ENCODE data around the gene TMEM273. TPM values are rescaled to one million over a fixed set of nuclear protein-coding genes. Genes with fewer than 3 reads are reported as not detected.

Gene TMEM273
- total RNA-seq, 1 donor from 2014 or later: not detected

DNA sequence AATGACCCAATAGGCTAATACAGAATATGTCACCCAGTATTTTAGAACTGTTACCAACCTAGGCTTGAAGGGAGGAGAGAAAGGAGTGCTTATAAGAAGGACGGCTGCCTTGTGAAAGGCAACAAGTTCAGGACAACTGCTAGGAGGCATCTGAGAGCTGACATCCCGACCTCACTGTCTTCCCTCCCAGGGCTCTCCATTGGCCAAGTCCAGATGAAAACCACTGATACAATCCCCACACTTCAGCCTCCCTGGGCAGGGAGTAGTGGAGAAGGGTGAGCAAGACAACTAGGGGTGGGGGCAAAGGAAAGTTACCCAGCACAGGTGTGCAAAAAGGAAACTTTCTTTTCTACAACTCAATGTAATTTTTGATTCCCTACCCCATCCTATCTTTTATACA lies 29.5 kb upstream of the TMEM273 start:
- Mint-ChIP-seq H3K4me3 (ENCODE audit: unreplicated experiment) (no peak overlapping the region), H3K4me1 (ENCODE audit: unreplicated experiment) (no peaks in the 10 kb centered on the region), H3K36me3 (ENCODE audit: unreplicated experiment) (no peaks in the 10 kb centered on the region), H3K9me3 (ENCODE audit: unreplicated experiment) (no peaks in the 10 kb centered on the region), H3K27ac (ENCODE audit: unreplicated experiment) (no peak overlapping the region), H3K27me3 (ENCODE audit: unreplicated experiment) (peaks cover 30% of the 10 kb centered on the region)
- DNase-seq (ENCODE audit: extremely low spot score, unreplicated experiment): no peak
- TF ChIP-seq, protein P1, sequence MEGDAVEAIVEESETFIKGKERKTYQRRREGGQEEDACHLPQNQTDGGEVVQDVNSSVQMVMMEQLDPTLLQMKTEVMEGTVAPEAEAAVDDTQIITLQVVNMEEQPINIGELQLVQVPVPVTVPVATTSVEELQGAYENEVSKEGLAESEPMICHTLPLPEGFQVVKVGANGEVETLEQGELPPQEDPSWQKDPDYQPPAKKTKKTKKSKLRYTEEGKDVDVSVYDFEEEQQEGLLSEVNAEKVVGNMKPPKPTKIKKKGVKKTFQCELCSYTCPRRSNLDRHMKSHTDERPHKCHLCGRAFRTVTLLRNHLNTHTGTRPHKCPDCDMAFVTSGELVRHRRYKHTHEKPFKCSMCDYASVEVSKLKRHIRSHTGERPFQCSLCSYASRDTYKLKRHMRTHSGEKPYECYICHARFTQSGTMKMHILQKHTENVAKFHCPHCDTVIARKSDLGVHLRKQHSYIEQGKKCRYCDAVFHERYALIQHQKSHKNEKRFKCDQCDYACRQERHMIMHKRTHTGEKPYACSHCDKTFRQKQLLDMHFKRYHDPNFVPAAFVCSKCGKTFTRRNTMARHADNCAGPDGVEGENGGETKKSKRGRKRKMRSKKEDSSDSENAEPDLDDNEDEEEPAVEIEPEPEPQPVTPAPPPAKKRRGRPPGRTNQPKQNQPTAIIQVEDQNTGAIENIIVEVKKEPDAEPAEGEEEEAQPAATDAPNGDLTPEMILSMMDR (IDR thresholded peaks at IDR 0.05): no peak

- H3K27ac Mint-ChIP-seq (ENCODE audit: unreplicated experiment): no peak overlapping the region
- H3K4me3 Mint-ChIP-seq (ENCODE audit: unreplicated experiment): no peak overlapping the region
- no peaks in the 10 kb centered on the region for H3K4me1 Mint-ChIP-seq (ENCODE audit: unreplicated experiment)
- H3K36me3 Mint-ChIP-seq (ENCODE audit: unreplicated experiment): no peaks in the 10 kb centered on the region
- H3K27me3 Mint-ChIP-seq (ENCODE audit: unreplicated experiment): peaks cover 25% of the 10 kb centered on the region
- TF ChIP-seq, protein P1 (IDR thresholded peaks at IDR 0.05): no peak
- DNase-seq (ENCODE audit: extremely low spot score, unreplicated experiment): no peak
- no peaks in the 10 kb centered on the region for H3K9me3 Mint-ChIP-seq (ENCODE audit: unreplicated experiment)
Measured at GRCh38 chr10:49213211-49213610, 25.0 kb upstream of the TMEM273 start.

GRCh38 chr10:49212783-49213182 lies 24.6 kb upstream of the TMEM273 start:
- TF ChIP-seq, protein P1 (IDR thresholded peaks at IDR 0.05): no peak
- Mint-ChIP-seq H3K36me3 (ENCODE audit: unreplicated experiment) (no peaks in the 10 kb centered on the region), H3K9me3 (ENCODE audit: unreplicated experiment) (no peaks in the 10 kb centered on the region), H3K27me3 (ENCODE audit: unreplicated experiment) (peaks cover 25% of the 10 kb centered on the region), H3K4me1 (ENCODE audit: unreplicated experiment) (no peaks in the 10 kb centered on the region), H3K4me3 (ENCODE audit: unreplicated experiment) (no peak overlapping the region), H3K27ac (ENCODE audit: unreplicated experiment) (no peak overlapping the region)
- no peak for DNase-seq (ENCODE audit: extremely low spot score, unreplicated experiment)

DNA sequence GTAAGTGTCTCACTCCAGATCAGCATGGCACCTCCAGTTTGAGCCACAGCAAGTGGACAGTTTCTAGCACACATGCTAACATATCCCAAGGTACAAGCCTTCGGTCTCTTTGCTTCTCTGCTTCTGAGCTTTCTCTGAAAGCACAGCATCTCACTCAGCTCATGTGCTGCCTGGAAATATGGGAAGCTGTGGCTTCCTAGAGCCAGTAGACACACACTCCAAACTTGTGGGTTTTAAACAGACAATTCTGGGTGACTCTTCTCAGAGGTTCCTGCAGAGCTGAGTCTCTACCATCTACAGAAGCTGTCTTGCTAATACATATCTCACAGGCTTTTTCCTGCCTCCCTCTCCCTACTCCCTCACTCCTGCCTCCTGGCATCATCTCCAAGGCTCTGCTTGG lies 23.9 kb upstream of the TMEM273 start:
- no peaks in the 10 kb centered on the region for H3K36me3 Mint-ChIP-seq (ENCODE audit: unreplicated experiment)
- H3K27ac Mint-ChIP-seq (ENCODE audit: unreplicated experiment): no peak overlapping the region
- no peak overlapping the region for H3K4me3 Mint-ChIP-seq (ENCODE audit: unreplicated experiment)
- H3K9me3 Mint-ChIP-seq (ENCODE audit: unreplicated experiment): no peaks in the 10 kb centered on the region
- no peak for DNase-seq (ENCODE audit: extremely low spot score, unreplicated experiment)
- H3K27me3 Mint-ChIP-seq (ENCODE audit: unreplicated experiment): peaks cover 20% of the 10 kb centered on the region
- H3K4me1 Mint-ChIP-seq (ENCODE audit: unreplicated experiment): no peaks in the 10 kb centered on the region
- TF ChIP-seq, protein P1 (IDR thresholded peaks at IDR 0.05): no peak

DNA sequence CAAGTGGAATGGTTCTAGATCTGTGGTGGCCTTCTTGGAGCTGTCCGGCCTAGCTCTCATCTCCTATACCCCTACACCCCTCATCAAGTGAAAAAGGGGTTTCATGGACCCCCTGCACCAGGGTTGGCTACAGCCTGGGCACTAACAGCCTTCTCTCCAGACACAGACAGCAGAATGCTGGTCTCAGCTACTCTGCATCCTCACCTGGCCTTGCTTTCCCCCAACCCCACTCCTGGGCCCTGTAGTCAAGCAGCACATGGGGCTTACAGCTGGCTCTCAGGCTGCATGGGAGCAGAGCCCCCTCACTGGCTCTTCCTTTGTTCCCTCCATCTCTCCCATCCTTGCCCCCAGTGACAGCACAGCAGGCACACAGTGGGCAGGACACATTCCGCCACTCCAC lies 20.8 kb upstream of the TMEM273 start:
- H3K4me1 Mint-ChIP-seq (ENCODE audit: unreplicated experiment): no peaks in the 10 kb centered on the region
- H3K9me3 Mint-ChIP-seq (ENCODE audit: unreplicated experiment): no peaks in the 10 kb centered on the region
- H3K27me3 Mint-ChIP-seq (ENCODE audit: unreplicated experiment): peaks cover 31% of the 10 kb centered on the region
- no peak for DNase-seq (ENCODE audit: extremely low spot score, unreplicated experiment)
- H3K4me3 Mint-ChIP-seq (ENCODE audit: unreplicated experiment): no peak overlapping the region
- TF ChIP-seq, protein P1 (IDR thresholded peaks at IDR 0.05): no peak
- no peaks in the 10 kb centered on the region for H3K36me3 Mint-ChIP-seq (ENCODE audit: unreplicated experiment)
- no peak overlapping the region for H3K27ac Mint-ChIP-seq (ENCODE audit: unreplicated experiment)
